NCI-H128 (cell line): ENCODE data around the gene RBM15.
A peak's percentile ranks its signal among the peaks of the same experiment; 100 is the strongest.

Source experiments
- DNase-seq: peaks from one replicate; lab custom pipeline; 2025; ENCODE audit not compliant: unreplicated experiment; lab: John Stamatoyannopoulos, UW

The RBM15 gene, protein sequence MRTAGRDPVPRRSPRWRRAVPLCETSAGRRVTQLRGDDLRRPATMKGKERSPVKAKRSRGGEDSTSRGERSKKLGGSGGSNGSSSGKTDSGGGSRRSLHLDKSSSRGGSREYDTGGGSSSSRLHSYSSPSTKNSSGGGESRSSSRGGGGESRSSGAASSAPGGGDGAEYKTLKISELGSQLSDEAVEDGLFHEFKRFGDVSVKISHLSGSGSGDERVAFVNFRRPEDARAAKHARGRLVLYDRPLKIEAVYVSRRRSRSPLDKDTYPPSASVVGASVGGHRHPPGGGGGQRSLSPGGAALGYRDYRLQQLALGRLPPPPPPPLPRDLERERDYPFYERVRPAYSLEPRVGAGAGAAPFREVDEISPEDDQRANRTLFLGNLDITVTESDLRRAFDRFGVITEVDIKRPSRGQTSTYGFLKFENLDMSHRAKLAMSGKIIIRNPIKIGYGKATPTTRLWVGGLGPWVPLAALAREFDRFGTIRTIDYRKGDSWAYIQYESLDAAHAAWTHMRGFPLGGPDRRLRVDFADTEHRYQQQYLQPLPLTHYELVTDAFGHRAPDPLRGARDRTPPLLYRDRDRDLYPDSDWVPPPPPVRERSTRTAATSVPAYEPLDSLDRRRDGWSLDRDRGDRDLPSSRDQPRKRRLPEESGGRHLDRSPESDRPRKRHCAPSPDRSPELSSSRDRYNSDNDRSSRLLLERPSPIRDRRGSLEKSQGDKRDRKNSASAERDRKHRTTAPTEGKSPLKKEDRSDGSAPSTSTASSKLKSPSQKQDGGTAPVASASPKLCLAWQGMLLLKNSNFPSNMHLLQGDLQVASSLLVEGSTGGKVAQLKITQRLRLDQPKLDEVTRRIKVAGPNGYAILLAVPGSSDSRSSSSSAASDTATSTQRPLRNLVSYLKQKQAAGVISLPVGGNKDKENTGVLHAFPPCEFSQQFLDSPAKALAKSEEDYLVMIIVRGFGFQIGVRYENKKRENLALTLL

DNA sequence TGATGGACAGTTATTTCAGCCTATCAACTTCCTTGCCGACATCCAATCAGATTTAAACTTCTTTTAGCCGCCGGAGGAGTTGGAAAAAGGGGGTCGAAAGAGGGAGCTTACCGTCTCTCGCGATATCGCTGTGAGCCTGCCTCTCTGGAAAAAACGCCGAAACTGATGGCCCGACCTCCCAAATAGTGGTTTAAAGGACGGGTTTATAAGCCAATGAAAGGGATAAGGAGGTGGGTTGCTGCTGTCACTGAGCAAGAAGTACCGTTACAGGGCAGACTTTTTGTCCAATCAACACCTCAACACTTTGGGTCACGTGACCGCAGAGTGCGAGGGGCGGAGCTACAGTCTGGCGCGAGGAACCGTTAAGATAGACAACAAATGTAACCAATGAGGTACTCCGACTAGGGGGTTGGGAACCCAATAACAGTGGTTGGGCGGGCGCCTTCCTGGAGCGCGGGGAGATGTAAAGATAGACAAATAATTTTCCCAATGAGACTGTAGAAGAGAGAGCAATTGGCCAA lies at the start of gene RBM15:
TSS of gene RBM15 (plus strand) at position 492 of the 521 bp plus-strand sequence. CDS start at position 521, 29 bp downstream.
- DNase-seq: peak; percentile 100

DNA sequence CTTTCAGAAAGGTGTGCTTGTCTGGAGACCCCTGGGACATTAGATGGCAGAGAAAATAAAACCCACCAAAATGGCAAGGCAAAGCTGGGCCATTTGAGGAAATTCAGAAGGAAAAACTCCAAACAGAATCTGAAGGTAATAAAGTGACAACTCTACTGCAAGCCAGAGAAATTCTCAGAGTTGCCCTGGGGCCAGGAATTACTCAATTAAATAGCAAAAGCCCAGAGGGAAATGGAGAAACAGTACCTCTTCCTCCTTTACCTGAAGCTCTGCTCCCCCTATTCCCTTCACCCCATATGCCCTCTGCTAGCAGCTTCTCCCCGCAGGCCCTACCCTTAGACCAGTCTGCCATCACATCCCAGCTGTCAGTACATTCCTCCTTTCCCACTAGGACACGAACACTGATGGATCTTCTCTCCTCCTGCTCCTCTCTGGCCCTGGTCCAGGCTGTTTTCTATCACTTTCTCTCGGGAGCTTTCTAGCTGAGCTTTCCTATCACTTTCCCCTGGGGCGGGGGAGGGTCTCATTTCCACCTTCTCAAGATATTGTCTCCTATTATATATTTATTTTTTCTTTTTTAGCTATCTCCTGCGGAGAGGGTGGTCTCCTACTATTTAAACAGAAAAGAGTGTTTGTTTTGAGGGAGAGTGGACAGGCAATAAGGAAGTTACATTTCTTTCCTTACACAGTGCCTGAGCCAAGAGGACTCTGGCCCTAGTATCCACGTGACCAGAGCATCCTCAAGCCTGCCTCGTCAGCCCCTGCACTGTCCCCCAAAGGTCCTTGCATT lies 47.7 kb upstream of the RBM15 start:
- DNase-seq: no peak

DNA sequence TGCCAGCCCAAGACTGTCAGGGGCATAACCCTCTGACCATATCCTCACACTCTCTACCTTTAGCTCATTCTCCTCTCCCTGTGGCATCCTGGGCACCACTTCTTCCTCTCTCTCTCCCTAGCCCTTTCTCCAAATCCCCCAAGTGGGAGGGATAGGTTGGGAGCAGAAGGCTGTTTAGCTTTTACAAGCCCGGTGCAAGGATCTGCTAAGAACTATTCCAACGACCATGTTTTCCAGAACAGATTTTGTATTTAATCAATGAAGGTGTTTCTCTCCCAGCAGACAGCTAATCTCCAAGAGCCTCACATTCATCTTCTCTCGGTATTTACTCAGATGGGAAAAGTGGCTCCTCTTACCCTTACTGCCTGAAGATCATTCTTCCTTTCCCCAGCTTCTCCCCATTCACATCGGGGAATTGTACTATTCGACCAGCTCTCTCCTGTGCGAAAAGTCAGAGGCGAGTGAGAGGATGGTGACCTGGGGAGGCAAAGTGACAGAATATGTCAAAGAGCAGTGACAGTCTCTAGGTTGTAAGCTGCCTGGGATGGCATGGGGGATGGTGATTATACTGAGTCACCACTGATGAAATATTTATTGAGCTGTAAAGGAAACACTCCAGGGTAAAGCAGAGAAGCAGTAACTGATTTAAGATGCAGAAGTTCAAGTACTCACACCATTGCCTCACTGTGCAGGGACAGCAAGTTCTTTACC lies 47.0 kb upstream of the RBM15 start:
- DNase-seq: no peak

DNA sequence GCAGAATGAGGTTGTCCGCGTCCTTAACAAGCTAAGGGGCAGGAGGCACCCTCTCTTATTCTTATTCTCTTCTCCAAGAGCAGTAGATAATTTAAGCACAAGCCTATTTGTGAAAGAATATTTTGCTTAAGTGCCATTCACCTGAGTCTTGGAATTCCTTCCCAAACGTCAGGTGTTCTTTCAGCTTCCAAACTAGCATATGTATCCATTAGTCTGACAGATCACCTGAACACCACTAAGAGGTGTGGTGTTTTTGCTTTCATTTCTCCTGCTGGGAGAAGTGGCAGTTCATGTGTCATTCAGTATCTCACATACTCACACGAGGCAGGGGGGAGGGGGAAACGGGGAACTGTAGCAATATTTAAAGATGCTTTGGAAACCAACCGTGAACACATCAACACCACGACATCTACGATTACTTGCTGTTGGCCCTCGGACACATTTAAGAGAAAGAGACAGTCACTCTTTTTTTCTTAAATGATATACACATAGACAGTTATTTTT lies 45.5 kb upstream of the RBM15 start:
- DNase-seq: no peak

DNA sequence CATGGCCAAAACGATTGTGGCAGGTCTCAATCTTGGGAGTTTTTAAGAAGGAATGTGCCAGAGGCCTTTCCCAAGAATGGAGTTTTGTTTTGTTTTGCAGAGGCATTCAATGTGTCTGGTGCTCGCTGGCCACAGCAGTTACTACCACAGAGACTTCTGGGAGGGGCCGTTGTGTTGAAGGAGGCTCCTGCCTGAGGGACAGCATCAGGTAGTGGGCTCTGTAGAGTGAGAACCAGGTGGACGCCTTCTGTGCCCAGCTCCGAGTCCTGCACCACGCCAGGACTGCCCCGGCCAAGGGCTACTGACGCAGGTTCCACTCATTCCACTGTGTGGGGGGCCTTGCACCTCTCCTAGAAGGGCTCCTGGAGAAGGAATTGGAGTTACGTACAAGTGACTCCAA lies 44.9 kb upstream of the RBM15 start:
- no peak for DNase-seq

DNA sequence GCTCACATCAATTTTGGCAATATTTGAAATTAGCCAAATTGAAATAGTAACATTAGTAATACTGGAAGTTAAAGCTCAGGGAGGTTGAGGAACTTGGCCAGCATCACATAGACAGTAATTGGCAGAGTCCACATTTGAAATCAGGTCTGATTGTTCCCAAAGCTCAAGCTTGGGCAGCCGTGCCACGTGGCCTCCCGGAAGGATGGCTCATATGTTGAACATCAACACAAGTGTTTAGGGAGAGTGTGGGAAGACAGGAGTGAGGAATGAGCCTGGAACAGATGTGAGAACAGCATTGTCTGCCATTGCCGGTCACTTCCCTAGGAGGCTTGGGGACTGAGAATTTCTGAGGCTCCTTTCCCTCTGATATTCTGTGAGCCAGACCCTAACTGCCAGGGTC lies 40.2 kb upstream of the RBM15 start:
- no peak for DNase-seq

DNA sequence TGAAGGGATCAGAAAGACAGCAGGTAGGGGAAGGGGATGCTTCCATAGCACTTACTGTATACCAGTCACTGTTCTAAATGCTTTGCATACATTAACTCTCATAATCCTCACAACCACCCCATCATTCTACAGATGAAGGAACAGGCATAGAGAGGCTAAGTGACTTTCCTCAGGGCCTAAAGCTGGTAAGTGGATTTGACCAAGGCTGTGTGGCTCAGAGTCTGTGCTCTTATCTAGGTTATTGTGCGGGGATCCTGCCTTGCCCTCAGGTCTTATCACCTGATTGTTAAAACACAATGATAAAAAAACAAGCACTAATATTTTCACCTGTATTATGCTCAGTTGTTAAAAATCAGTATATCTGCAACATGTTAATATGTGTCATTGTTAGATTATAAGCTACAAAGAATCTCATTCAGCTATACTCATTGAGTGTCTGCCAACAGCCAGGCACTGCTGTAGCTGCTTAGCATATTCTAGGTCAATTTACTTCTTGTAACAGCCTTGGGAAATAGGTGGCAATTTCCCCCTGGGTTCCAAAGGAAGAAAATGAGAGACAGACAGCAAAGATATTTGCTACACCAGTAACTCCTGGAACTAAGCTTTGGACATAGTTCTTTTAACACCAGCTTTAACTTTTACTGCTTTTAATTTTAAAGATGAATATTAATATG lies 38.6 kb upstream of the RBM15 start:
- no peak for DNase-seq

DNA sequence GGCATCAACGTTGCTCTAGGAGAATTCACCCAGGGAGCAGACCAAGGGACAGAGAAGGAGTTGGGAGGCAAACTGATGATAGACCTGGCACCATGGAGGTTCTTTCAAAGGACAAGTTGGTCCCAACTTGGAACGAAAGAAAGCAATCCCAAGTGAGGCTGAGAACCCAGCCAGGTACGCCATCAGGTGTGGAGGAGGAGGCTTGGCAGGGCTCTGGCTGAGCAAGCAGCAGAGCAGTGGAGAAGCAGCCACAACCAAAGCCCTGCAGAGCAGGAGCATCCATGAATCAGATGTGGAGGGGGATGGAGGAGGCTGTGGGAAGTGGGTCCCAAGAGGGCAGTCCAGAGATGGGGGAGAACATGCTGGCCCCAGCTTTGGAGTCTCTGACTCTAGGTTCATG lies 36.3 kb upstream of the RBM15 start:
- DNase-seq: no peak

DNA sequence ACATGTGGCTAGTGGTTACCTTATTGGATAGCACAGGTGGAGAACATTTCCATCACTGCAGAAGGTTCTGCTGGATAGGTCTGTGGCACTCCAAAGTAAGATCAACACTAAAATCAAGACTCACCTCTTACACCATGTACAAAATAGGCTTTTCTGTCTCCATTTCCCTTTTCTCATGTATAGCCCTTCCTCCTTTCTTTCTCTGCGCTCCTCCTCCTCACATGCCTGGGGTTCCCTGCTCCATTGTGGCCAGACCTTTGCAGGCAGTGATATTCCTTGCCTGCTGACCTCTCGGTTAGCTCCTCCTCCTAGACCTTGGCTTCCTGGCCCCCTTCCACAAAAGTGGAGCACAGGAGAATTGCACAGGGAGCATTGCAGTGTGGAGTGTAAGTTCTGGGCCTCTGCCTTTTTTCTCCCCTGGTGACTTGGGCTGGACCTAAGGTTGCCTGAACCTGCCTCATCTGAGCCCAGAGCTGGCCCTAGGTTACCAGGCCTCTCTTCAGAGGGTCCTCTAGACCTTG lies 33.2 kb upstream of the RBM15 start:
- no peak for DNase-seq

DNA sequence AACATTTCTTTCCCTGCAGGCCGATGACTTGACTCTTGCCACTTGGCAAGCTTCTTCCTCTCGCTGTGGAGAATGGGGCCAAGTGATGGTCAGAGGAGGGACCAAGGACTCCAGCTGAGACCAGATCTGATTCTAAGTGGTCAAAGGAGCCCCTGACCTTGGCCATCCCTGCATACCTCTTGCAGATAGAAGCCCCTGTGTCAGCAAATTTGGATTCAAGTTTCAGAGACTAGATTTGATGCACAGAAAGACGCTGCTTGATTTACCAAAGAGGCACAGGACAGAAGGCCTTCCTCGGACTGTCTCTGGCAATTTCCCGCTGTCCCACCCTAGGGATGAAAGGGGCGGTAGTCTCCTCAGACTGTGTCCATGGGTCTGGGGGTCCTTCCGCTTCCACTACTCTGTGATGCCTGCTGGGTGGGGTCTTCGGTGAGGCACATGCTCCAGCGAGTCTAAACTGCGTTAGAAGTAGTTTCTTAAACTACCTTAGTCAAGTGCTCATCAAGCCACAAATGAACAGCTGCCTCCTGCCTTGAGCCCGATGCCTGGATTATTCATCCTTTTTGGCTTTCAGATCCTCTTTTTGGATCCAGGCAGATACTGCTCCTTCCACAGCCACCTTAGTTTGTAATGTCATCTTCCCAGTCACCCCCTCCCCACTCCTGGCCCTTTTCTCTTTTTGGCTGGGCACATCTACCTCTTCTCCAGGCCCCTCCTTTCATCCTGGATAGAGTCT lies 31.8 kb upstream of the RBM15 start:
- DNase-seq: no peak

DNA sequence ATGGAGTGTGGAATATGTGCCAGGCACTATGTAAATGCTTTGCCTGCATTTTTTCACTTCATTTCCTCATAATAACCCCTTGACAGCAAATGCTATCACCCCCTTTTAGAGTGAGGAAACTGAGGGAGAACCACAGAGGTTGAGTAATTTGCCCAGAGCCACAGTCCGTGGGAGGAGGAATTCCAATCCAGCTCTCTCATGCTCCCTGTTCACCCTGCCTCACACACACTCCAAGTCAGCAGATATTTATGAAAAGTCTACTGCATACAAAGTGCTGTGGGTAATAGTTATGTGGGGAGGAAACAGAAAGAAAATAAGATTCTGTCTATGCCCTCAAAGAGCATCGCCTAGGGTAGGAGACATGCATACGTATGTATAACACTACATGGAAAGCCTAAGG lies 30.9 kb upstream of the RBM15 start:
- no peak for DNase-seq

DNA sequence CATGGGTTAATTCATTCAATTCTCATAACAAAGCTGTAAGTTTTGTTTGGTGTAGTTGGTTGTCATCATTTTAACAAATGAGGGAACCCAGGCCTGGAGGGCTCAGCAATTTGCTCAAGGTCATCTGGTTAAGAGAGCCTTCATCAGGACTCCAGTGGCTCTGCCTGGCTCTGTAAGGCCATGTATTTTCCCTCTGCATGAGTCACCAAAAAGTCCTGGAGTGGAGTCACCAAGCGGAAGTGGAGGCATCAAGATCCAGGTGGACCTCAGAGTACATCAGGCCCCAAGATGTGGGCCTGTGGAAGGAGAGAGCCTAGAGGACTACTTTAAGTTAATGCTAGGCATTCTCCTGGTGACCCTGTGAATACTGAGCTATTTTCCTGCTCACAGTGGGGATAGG lies 30.0 kb upstream of the RBM15 start:
- DNase-seq: no peak

DNA sequence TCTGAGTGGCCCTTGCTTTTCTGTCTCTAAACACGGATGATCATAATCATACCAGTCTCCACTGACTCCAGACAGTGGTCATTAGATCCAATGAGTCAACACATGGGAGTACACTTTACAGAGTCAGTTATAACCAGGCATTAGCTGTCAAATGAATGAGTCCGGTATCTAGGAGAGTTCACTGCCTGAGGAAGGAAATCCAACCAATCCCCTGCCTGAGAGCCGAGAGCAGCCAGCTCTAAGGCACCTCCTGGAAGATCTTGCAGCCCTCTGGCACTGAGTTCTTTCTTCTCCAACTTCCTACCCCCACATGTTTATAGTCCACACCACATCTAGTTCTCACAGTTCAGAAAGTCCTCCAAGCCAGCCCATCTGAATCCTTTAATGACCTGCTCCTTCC lies 29.4 kb upstream of the RBM15 start:
- no peak for DNase-seq

DNA sequence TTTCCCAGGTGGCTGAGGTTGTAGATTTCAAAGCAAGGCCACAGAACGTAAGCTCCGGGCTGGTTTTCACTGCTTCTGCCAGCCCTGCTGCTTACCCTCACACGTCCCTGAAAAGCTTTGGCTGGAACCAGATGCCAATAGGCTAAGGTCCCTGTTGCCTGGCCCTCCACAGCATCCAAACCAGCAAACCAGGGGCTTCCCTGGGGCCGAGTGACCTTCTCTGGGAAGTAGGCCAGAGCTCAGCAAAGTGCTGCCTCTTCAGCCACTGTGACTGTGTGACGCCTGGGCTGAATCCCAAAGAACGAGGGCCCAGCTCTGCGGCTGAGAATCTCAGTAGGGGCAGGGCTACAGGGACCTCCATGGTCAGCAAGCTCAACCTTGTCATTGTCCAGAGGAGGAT lies 28.9 kb upstream of the RBM15 start:
- DNase-seq: no peak

DNA sequence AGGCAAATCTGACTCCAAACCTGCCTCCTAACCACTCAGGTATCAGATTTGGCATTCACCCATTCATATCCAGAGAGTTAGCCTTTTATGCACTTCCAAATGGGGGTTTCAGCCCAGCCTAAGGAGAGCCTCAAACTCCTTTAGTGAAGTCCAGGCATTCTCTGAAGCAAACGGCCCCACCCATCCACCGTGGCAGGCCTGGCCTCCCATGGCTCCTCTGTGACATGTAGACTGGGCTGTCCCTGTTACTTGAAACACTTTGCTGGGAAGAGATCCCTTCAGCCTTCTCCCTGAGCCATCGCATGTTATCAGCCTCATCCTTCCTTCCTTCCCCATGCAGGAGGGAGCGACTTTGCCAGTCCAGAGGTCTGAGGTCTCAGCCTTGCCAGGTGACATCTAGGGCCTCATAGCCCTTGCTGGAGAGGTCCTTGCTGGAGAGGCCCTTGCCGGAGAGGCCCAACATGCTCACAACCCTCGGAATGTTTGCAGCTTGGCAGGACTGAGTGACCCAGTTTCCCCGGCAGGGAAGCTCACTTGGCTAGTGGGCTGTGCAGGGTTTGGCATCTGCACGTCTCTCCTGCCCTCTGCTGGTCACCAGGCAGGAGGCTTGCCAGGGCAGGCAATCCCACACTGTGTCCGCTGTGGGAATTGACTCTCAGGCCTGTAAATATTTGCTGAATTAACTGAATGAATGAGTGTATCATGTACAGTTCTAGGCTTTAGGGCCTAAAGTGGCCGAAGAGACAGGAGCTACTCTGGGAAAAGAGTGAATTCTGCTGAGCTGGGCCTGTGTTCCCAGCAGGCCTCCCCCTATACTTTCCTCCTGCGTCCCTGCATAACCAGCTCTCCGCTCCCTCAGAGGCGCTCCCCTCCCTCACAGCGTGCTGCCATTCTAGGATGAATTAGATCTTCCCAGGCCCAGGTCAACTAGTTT lies 26.7 kb upstream of the RBM15 start:
- peak; percentile 64 for DNase-seq

DNA sequence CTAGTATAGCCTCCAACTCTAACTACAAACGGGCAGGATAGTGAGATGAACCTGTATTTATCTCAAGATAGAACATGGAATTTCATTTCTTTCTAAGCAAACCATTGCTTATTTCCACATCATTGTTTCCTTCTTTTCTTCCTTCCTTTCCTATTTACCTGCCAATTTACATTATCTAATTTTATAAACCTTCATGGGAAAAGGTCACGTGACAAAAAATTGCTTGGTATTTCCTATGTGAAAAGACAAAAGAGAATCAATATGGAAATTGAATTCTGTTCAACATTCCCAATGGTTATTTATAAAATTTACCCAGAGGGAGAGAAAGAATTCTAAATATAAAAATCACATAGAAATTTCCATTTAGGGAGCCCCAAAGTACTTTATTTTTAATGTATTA lies 22.4 kb upstream of the RBM15 start:
- no peak for DNase-seq

DNA sequence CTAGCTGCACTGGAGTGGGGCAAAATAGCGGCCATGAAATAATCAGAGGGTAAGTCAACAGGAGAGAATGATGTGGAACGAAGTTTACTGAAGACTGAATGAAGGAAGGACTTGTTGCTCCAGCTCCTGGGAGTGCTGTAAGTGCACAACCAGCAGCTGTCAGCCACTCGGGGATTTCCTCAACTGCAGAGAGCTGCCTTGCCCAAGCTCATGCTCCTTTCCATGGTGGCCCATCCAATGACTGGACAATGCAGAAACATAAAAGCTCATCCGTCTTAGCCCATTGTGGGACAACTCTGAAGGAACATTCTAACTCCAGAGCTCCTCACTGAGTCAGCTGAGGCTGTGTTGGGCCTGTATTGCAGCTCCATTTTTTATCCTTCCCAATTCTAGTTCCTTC lies 21.1 kb upstream of the RBM15 start:
- no peak for DNase-seq
